Forelimb muscle (tissue), 1 donor: ENCODE data around the gene CHAC1. TPM values are rescaled to one million over a fixed set of nuclear protein-coding genes. Genes with fewer than 3 reads are reported as not detected.
"Not testable (repeated sequence)": the region's sequence is repeated elsewhere in the genome, so short reads cannot be mapped to it uniquely, and the experiment has no call there.

Source experiments
- DNase-seq: peaks from one replicate; pipeline ENCODE4 v3.0.0-alpha.2; 2013; ENCODE audit warnings: low read depth
- polyA plus RNA-seq: library from polyadenylated mRNA; unstranded; fragments of 120-200 nt; gene quantifications from one replicate; pipeline ENCODE4 v1.2.1, GENCODE V29; 2013; ENCODE audit not compliant: insufficient read length

CHAC1 gene
- polyA plus RNA-seq, 1 donor = 9.5 TPM

- no peak for DNase-seq
Measured at GRCh38 chr15:40957041-40957555, 3.8 kb downstream of the CHAC1 start.

GRCh38 chr15:40957581-40958051 lies 4.3 kb downstream of the CHAC1 start:
- no peak for DNase-seq

- DNase-seq = no peak
Measured at GRCh38 chr15:40958146-40958545, 4.9 kb downstream of the CHAC1 start.

- no peak for DNase-seq
Measured at GRCh38 chr15:40958723-40959122, 5.5 kb downstream of the CHAC1 start.

- no peak for DNase-seq
Measured at GRCh38 chr15:40959331-40960141, 6.3 kb downstream of the CHAC1 start.

GRCh38 chr15:40960151-40960885 lies 7.0 kb downstream of the CHAC1 start:
- DNase-seq = no peak

GRCh38 chr15:40960925-40961324 lies 7.7 kb downstream of the CHAC1 start:
- no peak for DNase-seq

- DNase-seq = not testable (repeated sequence)
Measured at GRCh38 chr15:40961740-40962139, 8.5 kb downstream of the CHAC1 start.

- DNase-seq = not testable (repeated sequence)
Measured at GRCh38 chr15:40962317-40962716, 9.0 kb downstream of the CHAC1 start.

GRCh38 chr15:40963201-40963600 lies 9.9 kb downstream of the CHAC1 start:
- DNase-seq = no peak

GRCh38 chr15:40964006-40964405 lies 10.7 kb downstream of the CHAC1 start:
- no peak for DNase-seq

- DNase-seq = no peak
Measured at GRCh38 chr15:40964634-40965033, 11.4 kb downstream of the CHAC1 start.

- no peak for DNase-seq
Measured at GRCh38 chr15:40968290-40969085, 15.2 kb downstream of the CHAC1 start.

- no peak for DNase-seq
Measured at GRCh38 chr15:40969363-40969762, 16.1 kb downstream of the CHAC1 start.

- DNase-seq = no peak
Measured at GRCh38 chr15:40974879-40975278, 21.6 kb downstream of the CHAC1 start.

GRCh38 chr15:40976819-40977218 lies 23.5 kb downstream of the CHAC1 start:
- DNase-seq = no peak

GRCh38 chr15:40978141-40978540 lies 24.9 kb downstream of the CHAC1 start:
- DNase-seq = no peak

- no peak for DNase-seq
Measured at GRCh38 chr15:40978562-40978961, 25.3 kb downstream of the CHAC1 start.

- DNase-seq = no peak
Measured at GRCh38 chr15:40981186-40981585, 27.9 kb downstream of the CHAC1 start.

- no peak for DNase-seq
Measured at GRCh38 chr15:40982855-40983254, 29.6 kb downstream of the CHAC1 start.

- DNase-seq = no peak
Measured at GRCh38 chr15:40984406-40984805, 31.1 kb downstream of the CHAC1 start.

- DNase-seq = no peak
Measured at GRCh38 chr15:40984964-40985363, 31.7 kb downstream of the CHAC1 start.
